Erythroblast (primary cell): ENCODE results near the gene GPR31.

Experiments used
- GATA1 ChIP-seq: IDR thresholded peaks from 2 replicates; pipeline ENCODE4 v1.6.1; 2011; ENCODE audit warnings: low read depth, mild to moderate bottlenecking, control low read depth, low read length, moderate library complexity
- POLR2A ChIP-seq: IDR thresholded peaks from 2 replicates; pipeline ENCODE4 v1.6.1; 2011; ENCODE audit warnings: mild to moderate bottlenecking, low read length

DNA sequence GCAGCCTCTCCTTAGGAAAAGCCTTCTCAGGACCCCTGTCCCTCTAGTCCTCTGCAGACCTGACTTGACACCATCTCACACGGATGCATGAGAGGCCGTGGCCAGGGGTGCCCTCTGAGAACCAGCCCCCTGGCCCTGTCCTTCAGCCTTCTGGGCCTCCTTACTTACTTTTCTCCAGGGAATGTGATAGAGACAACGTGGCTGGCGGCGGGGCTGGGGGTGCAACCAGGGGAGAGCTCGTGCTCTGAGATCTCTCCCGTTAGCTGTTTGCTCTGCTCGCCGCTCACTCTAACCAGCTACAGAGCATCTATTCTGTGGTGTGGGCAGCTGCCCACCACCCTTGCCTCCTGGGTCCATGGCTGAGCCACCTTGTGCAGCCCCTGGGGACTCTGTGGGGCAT is 14.7 kb downstream of the GPR31 start:
- TF ChIP-seq POLR2A (no peak), GATA1 (no peak)
